H1 (cell line): ENCODE measurements around the gene JDP2.

ENCODE experiments used
- BRCA1 ChIP-seq: IDR thresholded peaks from 2 replicates; pipeline ENCODE4 v1.6.1; 2012; ENCODE audit warnings: low read depth, low read length, improper control_type of control experiment
- CREB1 ChIP-seq: IDR thresholded peaks from 2 replicates; pipeline ENCODE4 v1.6.1; 2012; ENCODE audit warnings: inconsistent platforms
- EZH2 ChIP-seq: fragments of 200-600 bp; sonication (generic); IDR thresholded peaks from 2 replicates; pipeline ENCODE4 v1.7.1; 2012; ENCODE audit warnings: low read depth, mild to moderate bottlenecking, moderate library complexity, low read length, inconsistent platforms; ENCODE audit not compliant: severe bottlenecking
- POLR2A ChIP-seq, 2 experiments: IDR thresholded peaks; 1 replicate in 1 of 2; 2 replicates in 1 of 2; pipeline ENCODE4 v1.6.1; 2011; ENCODE audit warnings: low read depth in 2 of 2, low read length in 2 of 2, mild to moderate bottlenecking in 2 of 2; ENCODE audit errors: control extremely low read depth in 1 of 2
- POLR2AphosphoS5 ChIP-seq: IDR thresholded peaks from 2 replicates; pipeline ENCODE4 v1.6.1; 2011; ENCODE audit warnings: low read depth, low read length
- SUZ12 ChIP-seq: fragments of 200-600 bp; sonication (generic); IDR thresholded peaks from 2 replicates; pipeline ENCODE4 v1.6.1; 2012; ENCODE audit warnings: mild to moderate bottlenecking, inconsistent platforms, low read length, moderate library complexity, mixed read lengths
- TBP ChIP-seq: IDR thresholded peaks from 2 replicates; pipeline ENCODE4 v1.6.1; 2011; ENCODE audit warnings: low read depth, low read length, improper control_type of control experiment
- TF ChIP-seq, protein P1 (sequence below), 3 experiments: IDR thresholded peaks; 1 replicate in 2 of 3; 2 replicates in 1 of 3; pipeline versions ENCODE4 v1.5.1 to v1.6.1; 2011; ENCODE audit warnings: low read length in 3 of 3, mild to moderate bottlenecking in 3 of 3, inconsistent platforms in 2 of 3, low read depth in 1 of 3, moderate library complexity in 1 of 3; ENCODE audit not compliant: insufficient read depth in 1 of 3; ENCODE audit errors: control extremely low read depth in 1 of 3
- TF ChIP-seq, protein P2 (sequence below): IDR thresholded peaks from 2 replicates; pipeline ENCODE4 v1.6.1; 2011; ENCODE audit warnings: low read depth, mild to moderate bottlenecking, low read length; ENCODE audit not compliant: insufficient read depth

GRCh38 chr14:75439989-75440388, 12.2 kb downstream of the JDP2 start:
- no peak for TF ChIP-seq POLR2A (IDR thresholded peaks at IDR 0.05; ENCODE audit: control extremely low read depth in 1 of 2, low read depth in 2 of 2, low read length in 2 of 2)
- TF ChIP-seq, protein P1, sequence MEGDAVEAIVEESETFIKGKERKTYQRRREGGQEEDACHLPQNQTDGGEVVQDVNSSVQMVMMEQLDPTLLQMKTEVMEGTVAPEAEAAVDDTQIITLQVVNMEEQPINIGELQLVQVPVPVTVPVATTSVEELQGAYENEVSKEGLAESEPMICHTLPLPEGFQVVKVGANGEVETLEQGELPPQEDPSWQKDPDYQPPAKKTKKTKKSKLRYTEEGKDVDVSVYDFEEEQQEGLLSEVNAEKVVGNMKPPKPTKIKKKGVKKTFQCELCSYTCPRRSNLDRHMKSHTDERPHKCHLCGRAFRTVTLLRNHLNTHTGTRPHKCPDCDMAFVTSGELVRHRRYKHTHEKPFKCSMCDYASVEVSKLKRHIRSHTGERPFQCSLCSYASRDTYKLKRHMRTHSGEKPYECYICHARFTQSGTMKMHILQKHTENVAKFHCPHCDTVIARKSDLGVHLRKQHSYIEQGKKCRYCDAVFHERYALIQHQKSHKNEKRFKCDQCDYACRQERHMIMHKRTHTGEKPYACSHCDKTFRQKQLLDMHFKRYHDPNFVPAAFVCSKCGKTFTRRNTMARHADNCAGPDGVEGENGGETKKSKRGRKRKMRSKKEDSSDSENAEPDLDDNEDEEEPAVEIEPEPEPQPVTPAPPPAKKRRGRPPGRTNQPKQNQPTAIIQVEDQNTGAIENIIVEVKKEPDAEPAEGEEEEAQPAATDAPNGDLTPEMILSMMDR (IDR thresholded peaks at IDR 0.05; ENCODE audit: control extremely low read depth in 1 of 3, insufficient read depth in 1 of 3, low read depth in 1 of 3, low read length in 3 of 3): no peak
- no peak for TF ChIP-seq BRCA1
- TF ChIP-seq, protein P2, sequence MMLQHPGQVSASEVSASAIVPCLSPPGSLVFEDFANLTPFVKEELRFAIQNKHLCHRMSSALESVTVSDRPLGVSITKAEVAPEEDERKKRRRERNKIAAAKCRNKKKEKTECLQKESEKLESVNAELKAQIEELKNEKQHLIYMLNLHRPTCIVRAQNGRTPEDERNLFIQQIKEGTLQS: no peak
- TF ChIP-seq TBP: no peak
- no peak for TF ChIP-seq CREB1
- no peak for TF ChIP-seq SUZ12
- no peak for TF ChIP-seq EZH2
- no peak for TF ChIP-seq POLR2AphosphoS5
